Measurements from ENCODE around the gene HOXA13. TPM values are rescaled to one million over a fixed set of nuclear protein-coding genes. Genes with fewer than 3 reads are reported as not detected.

HOXA13 gene
- not detected in 2 replicates for total RNA-seq (2021)
- long read RNA-seq: 0 reads

- Histone ChIP-seq H2BK120ac (ENCODE audit: low read depth, low read length, poor library complexity, severe bottlenecking) (no peak within 1 kb of the TSS), H4K8ac (replicated peaks; ENCODE audit: insufficient read length, low read depth, low read length) (no peak within 1 kb of the TSS), H4K91ac (ENCODE audit: insufficient read length, low read depth, low read length) (no peak within 1 kb of the TSS), H3K79me2 (ENCODE audit: insufficient read depth, low read length) (no peaks in the 10 kb centered on the region), H3K23ac (ENCODE audit: insufficient read length, low read depth, low read length) (no peak within 1 kb of the TSS), H3K27me3 (ENCODE audit: insufficient read depth, low read length) (peaks cover 85% of the 10 kb centered on the region), H3K56ac (ENCODE audit: insufficient read length, low read depth, low read length) (no peak within 1 kb of the TSS), H2AFZ (ENCODE audit: low read length) (no peak within 1 kb of the TSS), H3K18ac (ENCODE audit: insufficient read length, low read depth, low read length) (no peak within 1 kb of the TSS), H2BK15ac (ENCODE audit: low read depth, low read length) (no peak within 1 kb of the TSS), H3K23me2 (ENCODE audit: insufficient read length, low read depth, low read length, poor library complexity, severe bottlenecking) (no peaks in the 10 kb centered on the region), H4K5ac (ENCODE audit: insufficient read length, low read depth, low read length) (no peak within 1 kb of the TSS), H3K4me1 (ENCODE audit: insufficient read depth, low read length) (no peaks in the 10 kb centered on the region), H3K14ac (ENCODE audit: insufficient read depth, low read length) (no peak within 1 kb of the TSS), H3K9me3 (ENCODE audit: control insufficient read depth, low read depth, low read length) (no peaks in the 10 kb centered on the region), H2BK20ac (ENCODE audit: low read depth, low read length, poor library complexity, severe bottlenecking) (no peak within 1 kb of the TSS), H3K4me2 (ENCODE audit: insufficient read depth, insufficient read length, low read length) (no peak within 1 kb of the TSS), H3K27ac (ENCODE audit: insufficient read length, low read depth, low read length) (no peak within 1 kb of the TSS), H2AK5ac (ENCODE audit: insufficient read length, low read length) (no peak within 1 kb of the TSS), H2BK5ac (ENCODE audit: insufficient read length, low read length) (no peak within 1 kb of the TSS), H2BK12ac (ENCODE audit: insufficient read length, low read depth, low read length) (no peak within 1 kb of the TSS), H3K4ac (ENCODE audit: low read depth, low read length) (no peak within 1 kb of the TSS), H4K20me1 (ENCODE audit: control insufficient read depth, insufficient read depth, insufficient read length) (no peaks in the 10 kb centered on the region), H3K9ac (ENCODE audit: extremely low read depth, insufficient read length, low read length) (no peak within 1 kb of the TSS), H3T11ph (ENCODE audit: low read length) (no peak within 1 kb of the TSS), H3K79me1 (ENCODE audit: insufficient read depth, low read depth, low read length, poor library complexity, severe bottlenecking) (no peaks in the 10 kb centered on the region)
- peak within 1 kb of the TSS; percentile 66 to 81 for H3K4me3 Mint-ChIP-seq
- WGBS (ENCODE audit: extremely low coverage, insufficient read length, low lambda C conversion rate): no CpG with 5 or more reads among the region's 99 CpGs
- peaks cover 95% of the 10 kb centered on the region for H3K27me3 Mint-ChIP-seq (ENCODE audit: low read depth)
- H3K9me3 Mint-ChIP-seq: peaks cover 7 to 11% of the 10 kb centered on the region in 2 experiments; a peak in 4 of 5 replicates
- TF ChIP-seq, protein P1, sequence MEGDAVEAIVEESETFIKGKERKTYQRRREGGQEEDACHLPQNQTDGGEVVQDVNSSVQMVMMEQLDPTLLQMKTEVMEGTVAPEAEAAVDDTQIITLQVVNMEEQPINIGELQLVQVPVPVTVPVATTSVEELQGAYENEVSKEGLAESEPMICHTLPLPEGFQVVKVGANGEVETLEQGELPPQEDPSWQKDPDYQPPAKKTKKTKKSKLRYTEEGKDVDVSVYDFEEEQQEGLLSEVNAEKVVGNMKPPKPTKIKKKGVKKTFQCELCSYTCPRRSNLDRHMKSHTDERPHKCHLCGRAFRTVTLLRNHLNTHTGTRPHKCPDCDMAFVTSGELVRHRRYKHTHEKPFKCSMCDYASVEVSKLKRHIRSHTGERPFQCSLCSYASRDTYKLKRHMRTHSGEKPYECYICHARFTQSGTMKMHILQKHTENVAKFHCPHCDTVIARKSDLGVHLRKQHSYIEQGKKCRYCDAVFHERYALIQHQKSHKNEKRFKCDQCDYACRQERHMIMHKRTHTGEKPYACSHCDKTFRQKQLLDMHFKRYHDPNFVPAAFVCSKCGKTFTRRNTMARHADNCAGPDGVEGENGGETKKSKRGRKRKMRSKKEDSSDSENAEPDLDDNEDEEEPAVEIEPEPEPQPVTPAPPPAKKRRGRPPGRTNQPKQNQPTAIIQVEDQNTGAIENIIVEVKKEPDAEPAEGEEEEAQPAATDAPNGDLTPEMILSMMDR (conservative IDR thresholded peaks at IDR 0.05): no peak
- peak; percentile 53 for DNase-seq
- H3K4me1 Mint-ChIP-seq: peaks cover 4 to 18% of the 10 kb centered on the region in 2 experiments; a peak in 3 of 4 replicates
- no peak within 1 kb of the TSS; a peak in 1 of 7 replicates for H3K27ac Mint-ChIP-seq
- peaks cover 0 to 2% (median 0%) of the 10 kb centered on the region in 3 experiments; a peak in 2 of 7 replicates for H3K36me3 Mint-ChIP-seq (ENCODE audit: insufficient read depth in 1 of 3, low read depth in 3 of 3)
These were observed at the start of gene HOXA13 for GRCh38 chr7:27199849-27200760. Gene HOXA13, minus strand, starts transcription at chr7:27200091. Its CDS starts 14 bp downstream, at chr7:27200077.

Data from H9 (cell line).